Hippocampal formation (tissue), 2 donors: ENCODE measurements around the gene RAP1GAP.

ENCODE experiments used
- DNase-seq, 2 donors: peaks; one replicate each; lab custom pipeline; 2025; lab: John Stamatoyannopoulos, UW

RAP1GAP gene

DNA sequence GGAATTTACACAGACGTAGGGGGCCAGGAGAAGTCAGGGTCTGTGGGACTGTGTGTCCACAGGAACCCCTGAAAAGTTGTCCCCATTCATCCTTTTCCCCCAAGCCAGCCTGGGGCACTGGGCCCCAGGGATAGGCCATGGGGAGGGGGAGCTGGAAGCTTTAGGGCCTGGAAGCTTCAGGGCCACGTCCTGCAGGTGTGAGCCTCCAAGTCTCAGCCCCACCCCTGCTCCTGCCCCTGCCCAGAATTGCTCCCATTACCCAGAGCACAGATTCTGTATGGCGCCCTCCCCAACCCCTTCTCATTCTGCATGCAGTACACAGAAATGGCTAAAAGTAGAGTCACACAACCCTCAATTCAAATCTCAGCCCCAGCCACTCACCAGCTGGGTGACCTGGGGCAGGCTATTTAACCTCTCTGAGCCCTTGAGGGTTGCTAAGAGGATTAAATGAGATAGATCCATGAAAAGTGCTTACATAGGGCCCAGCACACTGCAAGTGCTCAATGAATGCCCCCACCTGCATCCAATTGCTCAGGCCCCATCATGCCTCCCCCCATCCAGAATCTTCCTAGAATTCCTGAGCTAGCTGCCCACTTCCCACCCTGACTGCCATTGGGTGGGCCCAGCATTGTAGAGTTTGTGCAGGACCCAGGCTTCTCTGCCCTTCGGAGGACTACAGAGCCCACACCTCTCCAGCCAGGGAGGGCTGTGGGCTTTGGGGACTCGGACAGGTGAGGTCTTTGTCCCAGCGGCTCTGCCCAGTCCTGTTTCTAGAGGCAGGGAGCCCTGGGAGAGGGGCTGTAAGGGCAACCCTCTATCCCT is 6.5 kb downstream of the RAP1GAP start:
- no peak for DNase-seq

- no peak for DNase-seq
Observed at GRCh38 chr1:21661886-21662285, 7.3 kb downstream of the RAP1GAP start.

GRCh38 chr1:21659924-21660326 is 9.2 kb downstream of the RAP1GAP start:
- DNase-seq: no peak

- DNase-seq: peak; percentile 51 to 74
Observed at GRCh38 chr1:21659099-21659923, 9.8 kb downstream of the RAP1GAP start.

GRCh38 chr1:21657456-21658190 is 11.5 kb downstream of the RAP1GAP start:
- no peak for DNase-seq

DNA sequence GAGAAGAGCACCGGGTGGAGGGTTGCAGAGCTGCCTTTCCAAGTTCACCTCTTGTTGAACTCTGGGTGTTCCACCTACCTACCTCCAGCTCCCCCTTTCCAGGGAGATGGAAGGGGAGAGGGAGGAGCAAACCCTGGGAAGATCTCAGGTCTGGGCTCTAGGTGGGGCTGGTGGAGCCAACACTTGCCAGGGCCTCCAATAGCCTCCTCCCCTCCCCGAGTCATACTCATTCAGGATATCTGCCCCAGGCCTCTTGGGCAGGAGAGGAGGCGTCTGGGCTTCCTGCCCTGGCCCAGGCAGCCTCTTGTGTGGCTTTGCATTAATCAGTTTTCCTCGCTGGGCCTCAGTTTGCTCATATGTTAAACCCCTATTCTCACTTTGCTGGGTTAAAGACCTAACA is 13.4 kb downstream of the RAP1GAP start:
- DNase-seq: no peak

- peak in 1 of 2 donors; percentile 29 for DNase-seq
Observed at GRCh38 chr1:21655259-21655658, 13.9 kb downstream of the RAP1GAP start.

DNA sequence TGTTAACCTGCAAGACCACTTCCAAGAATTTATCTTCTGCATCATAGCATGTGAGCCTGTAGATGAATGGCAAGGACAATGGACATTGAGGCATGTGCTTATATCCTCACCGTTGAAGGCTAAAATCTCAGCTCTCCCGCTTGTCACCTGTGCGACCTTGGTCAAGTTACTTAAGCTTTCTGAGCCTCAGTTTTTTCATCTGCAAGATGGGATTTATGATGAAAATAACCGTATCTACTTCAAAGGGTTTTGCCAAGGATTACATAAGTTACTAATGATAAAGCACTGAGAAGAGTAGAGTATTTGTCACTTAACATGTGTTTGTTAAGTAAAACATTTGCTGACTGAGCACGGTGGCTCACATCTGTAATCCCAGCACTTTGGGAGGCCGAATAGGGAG is 14.9 kb downstream of the RAP1GAP start:
- no peak for DNase-seq

DNA sequence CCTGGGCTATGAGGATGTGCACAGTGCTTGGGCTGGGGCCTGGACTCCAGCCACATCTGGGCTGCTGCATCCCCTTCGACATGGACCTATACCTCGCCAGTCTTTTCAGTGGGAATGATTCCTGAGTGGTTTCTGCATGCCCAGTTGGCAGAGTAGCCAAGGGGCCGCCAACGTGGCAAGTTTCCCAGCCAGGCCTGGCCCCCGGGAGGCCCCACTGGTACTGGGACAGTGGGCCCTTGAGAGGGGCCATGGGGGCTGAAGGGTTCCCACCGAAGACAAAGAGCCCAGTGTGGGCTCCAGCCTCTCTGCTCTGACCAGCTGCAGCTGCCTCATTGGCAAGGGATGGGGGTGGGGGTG is 15.4 kb downstream of the RAP1GAP start:
- DNase-seq: peak; percentile 89

DNA sequence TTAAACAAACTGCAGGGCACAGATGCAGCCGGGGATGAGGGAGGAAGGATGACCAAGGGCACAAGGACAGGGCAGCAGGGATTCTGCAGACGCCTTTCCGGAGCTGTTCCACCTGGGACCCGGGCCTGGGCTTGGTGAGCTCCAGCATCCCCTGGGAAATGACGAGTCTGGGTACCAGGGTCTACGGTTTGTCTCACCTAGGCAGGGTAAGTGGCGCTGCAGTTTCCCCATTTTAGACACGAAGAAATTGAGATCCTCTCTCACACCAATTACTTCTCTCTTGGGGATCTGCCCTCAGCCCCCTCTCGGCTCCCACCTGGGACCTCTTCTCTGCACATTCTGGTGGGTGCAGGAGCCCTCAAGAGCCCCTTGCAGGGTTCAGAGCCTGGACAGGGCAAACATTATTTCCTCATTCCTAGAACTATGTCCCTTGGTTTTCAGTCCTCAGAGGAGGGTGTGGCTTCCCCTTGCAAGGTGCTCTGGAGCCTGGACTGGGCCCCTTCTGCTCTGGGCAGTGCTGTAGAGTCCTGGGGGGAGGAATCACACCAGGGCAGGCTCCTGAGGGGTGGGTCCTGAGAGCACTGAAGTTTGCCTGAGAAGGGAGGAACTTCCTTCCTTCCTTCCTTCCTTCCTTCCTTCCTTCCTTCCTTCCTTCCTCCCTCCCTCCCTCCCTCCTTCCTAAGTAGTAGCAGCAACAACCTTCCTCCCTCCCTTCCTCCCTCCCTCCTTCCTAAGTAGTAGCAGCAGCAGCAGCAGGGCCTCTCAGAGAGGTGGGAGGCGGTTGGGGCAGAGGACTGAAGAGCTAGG is 16.0 kb downstream of the RAP1GAP start:
- peak in 1 of 2 donors; percentile 28 for DNase-seq

GRCh38 chr1:21652101-21652936 is 16.8 kb downstream of the RAP1GAP start:
- no peak for DNase-seq

- DNase-seq: peak in 1 of 2 donors; percentile 81
Observed at GRCh38 chr1:21651214-21652042, 17.7 kb downstream of the RAP1GAP start.

DNA sequence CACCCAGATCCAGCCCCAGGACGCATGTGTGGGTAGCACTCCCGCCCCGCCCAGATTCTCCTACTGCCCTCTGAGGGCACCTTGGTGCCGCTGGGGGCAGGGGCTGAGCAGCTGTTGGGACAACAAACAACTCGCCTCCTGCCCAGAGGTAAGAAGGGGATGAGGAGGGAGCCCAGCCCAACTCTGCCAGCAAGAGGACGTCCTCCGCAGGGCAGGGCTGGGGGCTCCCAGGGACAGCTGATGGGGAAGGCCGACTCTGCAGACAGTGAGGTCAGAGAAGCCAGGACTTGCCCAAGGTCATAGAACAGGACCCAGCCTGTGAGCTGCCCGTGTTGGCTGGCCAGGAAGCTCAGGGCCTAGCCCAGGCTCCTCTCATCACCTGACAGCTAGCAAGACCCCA is 18.8 kb downstream of the RAP1GAP start:
- no peak for DNase-seq

DNA sequence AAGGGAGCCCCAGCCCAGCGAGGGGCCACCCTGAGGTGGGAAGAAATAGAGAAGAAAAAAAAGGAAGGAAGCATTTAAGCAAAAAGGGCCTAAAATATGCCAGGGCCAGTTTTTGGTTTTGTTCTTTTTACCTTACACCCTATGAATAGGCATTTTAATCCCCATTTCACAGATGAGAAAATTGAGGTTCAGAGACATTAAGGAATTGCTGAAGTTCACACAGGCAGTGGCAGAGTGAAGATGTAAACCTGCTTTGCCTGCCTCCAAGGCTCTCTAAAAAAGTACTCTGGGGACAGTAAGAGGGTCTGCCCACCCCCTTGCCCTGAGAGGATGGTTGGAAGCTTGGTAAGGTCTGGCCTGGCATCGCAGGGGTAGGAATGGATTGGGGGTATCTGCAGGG is 19.8 kb downstream of the RAP1GAP start:
- DNase-seq: no peak

DNA sequence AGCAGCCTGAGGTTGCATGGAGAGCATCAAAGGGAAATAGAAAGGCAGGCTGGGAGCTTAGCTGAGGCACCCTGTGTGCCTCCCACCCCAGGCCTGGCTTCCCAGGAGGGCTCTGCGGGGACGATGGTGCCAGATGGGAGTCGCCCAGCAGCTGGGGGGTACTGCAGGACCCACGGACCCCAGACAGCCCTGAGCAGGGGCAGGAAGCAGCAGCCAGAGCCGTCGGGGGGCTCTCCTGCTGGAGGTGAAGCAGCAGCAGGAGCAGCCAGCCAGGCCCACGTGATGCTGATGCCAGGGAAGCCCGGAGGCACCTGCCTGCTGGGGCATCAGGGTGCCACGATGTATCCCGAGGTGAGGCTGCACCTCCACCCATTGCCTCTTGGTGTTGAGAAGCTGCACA is 20.4 kb downstream of the RAP1GAP start:
- no peak for DNase-seq

DNA sequence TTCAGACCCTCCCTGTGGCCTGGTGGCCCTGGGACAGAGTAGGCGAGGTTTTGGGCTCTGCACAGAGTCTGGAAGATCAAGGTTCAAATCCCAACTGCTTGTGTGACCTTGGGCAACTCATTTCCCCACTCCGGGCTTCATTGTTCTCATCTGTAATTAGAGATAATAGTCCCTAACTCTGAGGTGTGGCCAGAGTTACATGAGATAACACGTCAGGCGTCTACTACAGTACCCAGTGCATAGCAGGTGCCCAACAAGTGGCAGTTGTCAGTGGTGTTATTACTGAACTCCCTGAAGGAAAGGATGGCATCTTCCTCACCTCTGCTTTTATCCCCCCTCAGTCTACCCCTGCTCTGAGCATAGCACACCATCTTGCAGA is 20.8 kb downstream of the RAP1GAP start:
- no peak for DNase-seq

DNA sequence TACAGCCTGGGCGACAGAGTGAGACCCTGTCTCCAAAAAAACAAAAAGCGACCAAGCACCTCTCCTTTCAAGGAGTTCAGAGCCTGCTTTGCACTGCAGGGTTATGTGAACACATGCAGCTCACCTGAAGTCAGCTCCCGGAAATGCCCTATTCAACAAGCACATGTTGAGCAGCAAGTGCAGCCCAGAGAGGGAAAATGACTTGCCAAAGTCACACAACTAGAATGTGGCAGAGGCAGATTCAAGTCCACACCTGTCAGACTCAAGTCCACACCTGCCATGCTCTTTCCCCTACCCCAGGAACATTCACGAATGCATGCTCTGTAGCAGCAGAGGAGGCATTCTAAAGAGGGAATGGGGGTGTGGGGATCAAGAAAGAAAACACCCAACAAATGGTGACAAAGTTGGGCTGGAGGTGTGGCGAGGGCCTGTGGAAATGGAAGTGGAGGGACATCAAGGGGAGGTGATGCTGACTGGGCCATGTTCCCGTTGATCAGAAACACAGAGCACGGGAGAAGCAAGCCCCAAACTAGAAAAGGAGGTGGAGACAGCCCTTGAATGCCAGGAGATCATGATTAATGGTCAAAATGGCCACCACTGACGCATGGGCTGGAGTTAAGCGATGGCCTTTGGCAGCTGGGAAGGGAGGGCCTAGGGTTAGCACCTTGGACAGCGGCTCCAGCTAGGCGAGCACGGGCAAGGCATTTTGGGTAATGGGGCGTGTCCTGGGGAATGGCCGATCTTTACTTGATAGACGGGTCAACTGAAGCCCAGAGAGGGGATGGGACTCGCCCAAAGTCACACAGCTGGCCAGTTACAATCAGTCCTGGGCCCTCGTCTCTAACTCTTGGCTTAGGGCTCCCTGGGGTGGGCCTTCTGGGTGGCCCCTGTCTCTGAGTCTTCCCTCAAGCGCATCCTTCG is 21.5 kb downstream of the RAP1GAP start:
- DNase-seq: no peak

- no peak for DNase-seq
Observed at GRCh38 chr1:21645550-21645949, 23.6 kb downstream of the RAP1GAP start.

- DNase-seq: no peak
Observed at GRCh38 chr1:21644906-21645305, 24.3 kb downstream of the RAP1GAP start.
